Type B pancreatic cell (in vitro differentiated cells): Measurements from ENCODE around the gene TWIST2. TPM values are rescaled to one million over a fixed set of nuclear protein-coding genes. Genes with fewer than 3 reads are reported as not detected.

Experiments used
- DNase-seq: peaks from one replicate; pipeline ENCODE4 v3.0.0; 2021; ENCODE audit warnings: mixed read lengths; ENCODE audit not compliant: unreplicated experiment; ENCODE audit errors: extremely low spot score
- H3K27ac Mint-ChIP-seq: 2 replicates; pipeline ENCODE4 v1.8.0; 2021; ENCODE audit warnings: mild to moderate bottlenecking, mixed read lengths
- H3K27me3 Mint-ChIP-seq: 2 replicates; pipeline ENCODE4 v1.8.0; 2021; ENCODE audit warnings: mixed read lengths
- H3K36me3 Mint-ChIP-seq: 2 replicates; pipeline ENCODE4 v1.8.0; 2021; ENCODE audit warnings: mixed read lengths
- H3K4me1 Mint-ChIP-seq: one replicate; pipeline ENCODE4 v1.8.0; 2021; ENCODE audit warnings: mixed read lengths; ENCODE audit not compliant: unreplicated experiment
- H3K4me3 Mint-ChIP-seq: 2 replicates; pipeline ENCODE4 v1.8.0; 2021; ENCODE audit warnings: mild to moderate bottlenecking, mixed read lengths
- H3K9me3 Mint-ChIP-seq: 2 replicates; pipeline ENCODE4 v1.8.0; 2021; ENCODE audit warnings: mixed read lengths
- total RNA-seq: library from RNA; stranded (reverse); gene quantifications from 2 replicates; pipeline ENCODE4 v1.2.1, GENCODE V29; 2021; ENCODE audit warnings: low replicate concordance
- TF ChIP-seq, protein P1 (sequence below): fragments of 200-600 bp; sonication (generic); conservative IDR thresholded peaks from 2 replicates; pipeline ENCODE4 v1.5.0; 2021; ENCODE audit warnings: antibody characterized with exemption, mild to moderate bottlenecking

The TWIST2 gene
- total RNA-seq, 1 donor from 2014 or later: 27.3 TPM

DNA sequence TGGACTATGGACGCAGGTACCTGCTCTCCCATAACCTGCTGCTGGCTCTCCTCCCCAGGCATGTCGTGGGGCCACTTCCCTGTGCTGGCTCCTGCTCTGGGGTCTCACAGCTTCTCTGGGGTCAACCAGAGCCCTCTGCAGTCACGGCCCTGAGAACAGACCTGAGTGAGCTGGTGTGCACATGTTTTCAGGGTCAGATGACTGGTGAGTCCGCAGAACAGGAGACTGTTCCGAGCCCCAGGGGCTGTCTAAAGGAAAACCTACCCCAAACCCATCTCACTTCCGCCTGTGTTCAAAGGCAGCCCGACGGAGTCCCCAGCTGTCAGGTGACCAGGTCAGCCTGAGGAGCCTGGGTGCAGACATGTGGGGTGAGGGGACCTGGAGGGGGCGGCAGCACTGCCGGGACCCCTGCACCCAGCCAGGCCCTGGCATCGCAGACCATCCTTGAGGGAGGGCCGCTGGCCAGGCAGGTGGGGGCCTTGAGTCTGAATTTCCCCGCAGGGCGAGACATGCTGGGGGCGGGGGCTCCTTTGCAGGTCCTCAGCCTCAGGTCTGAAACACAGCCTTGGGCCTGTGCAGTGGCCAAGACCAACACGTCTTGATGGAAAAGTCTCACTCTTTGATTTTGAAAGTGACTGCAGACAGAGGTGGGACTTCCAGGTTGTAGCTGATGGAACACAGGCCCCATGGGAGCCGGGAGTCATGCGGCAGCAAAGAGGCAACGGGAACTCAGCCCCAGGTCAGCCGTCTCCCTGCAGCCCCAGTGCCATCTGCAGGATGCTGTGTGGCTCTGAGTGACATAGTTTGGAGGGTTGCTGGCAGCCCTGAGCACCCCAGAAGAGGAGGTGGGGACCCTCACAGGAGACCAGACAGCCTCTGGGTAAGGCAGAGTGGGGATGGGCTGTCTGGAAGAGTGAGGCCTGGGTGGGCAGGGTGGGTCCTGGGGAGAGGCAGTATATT lies 65.3 kb downstream of the TWIST2 start:
- H3K9me3 Mint-ChIP-seq: no peaks in the 10 kb centered on the region
- H3K27ac Mint-ChIP-seq: no peak overlapping the region
- peaks cover 3% of the 10 kb centered on the region for H3K36me3 Mint-ChIP-seq
- no peak overlapping the region for H3K4me3 Mint-ChIP-seq
- peaks cover 11% of the 10 kb centered on the region for H3K27me3 Mint-ChIP-seq
- peaks cover 14% of the 10 kb centered on the region for H3K4me1 Mint-ChIP-seq
- DNase-seq: no peak
- TF ChIP-seq, protein P1, sequence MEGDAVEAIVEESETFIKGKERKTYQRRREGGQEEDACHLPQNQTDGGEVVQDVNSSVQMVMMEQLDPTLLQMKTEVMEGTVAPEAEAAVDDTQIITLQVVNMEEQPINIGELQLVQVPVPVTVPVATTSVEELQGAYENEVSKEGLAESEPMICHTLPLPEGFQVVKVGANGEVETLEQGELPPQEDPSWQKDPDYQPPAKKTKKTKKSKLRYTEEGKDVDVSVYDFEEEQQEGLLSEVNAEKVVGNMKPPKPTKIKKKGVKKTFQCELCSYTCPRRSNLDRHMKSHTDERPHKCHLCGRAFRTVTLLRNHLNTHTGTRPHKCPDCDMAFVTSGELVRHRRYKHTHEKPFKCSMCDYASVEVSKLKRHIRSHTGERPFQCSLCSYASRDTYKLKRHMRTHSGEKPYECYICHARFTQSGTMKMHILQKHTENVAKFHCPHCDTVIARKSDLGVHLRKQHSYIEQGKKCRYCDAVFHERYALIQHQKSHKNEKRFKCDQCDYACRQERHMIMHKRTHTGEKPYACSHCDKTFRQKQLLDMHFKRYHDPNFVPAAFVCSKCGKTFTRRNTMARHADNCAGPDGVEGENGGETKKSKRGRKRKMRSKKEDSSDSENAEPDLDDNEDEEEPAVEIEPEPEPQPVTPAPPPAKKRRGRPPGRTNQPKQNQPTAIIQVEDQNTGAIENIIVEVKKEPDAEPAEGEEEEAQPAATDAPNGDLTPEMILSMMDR: no peak

DNA sequence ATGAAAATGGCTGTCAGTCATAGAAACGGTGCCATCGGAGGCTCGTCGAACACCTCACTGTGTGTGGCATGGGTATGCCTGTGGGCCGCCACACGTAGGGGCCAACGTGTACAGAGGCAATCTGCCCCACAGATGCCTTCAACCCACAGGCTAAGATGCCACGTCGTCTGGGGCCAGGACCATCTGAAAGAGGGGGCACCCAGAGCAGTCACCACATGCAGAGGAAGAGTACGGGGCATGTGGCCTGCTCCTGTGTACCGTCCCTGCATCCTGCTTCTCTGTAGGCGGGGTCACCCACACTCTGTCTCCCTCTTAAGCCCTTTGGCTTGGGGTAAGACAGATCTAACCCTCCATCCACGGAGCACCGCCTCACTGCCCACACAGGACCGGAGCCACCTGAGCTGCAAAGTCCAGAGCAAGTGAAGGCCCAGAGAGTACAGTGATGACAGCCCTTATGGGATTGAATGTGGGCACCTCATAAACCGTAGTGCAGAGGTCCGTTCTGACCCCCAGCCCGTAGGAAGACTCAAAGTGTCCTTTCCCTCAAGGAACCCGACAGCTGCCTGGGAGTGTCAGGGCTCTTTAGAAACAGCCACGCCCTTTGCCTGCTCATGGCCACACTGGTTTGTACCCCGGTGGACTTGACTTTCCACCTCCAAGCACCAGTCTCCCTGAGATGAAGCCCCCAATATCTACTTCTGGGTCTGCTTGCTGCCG lies 66.2 kb downstream of the TWIST2 start:
- peaks cover 15% of the 10 kb centered on the region for H3K27me3 Mint-ChIP-seq
- H3K4me3 Mint-ChIP-seq: no peak overlapping the region
- peaks cover 14% of the 10 kb centered on the region for H3K4me1 Mint-ChIP-seq
- peaks cover 3% of the 10 kb centered on the region for H3K36me3 Mint-ChIP-seq
- no peaks in the 10 kb centered on the region for H3K9me3 Mint-ChIP-seq
- TF ChIP-seq, protein P1: no peak
- no peak for DNase-seq
- no peak overlapping the region for H3K27ac Mint-ChIP-seq

DNA sequence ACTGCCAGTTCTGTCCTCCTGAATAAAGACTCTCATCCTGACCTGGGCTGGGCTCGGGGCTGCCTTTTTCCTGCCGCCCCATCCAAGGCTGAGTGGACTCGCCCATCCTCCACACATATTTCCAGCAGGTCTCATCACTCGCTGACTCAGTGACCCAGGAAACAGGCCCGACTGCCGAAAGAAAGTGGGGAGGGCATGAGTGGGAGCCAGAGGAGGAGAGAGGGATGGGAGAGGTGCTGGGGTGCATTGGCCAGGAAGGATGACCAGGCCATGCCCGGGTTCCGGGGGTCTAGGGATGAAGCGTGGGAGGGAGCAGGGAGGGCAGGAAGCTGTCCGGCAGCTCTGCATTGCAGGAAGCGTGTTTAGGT lies 66.7 kb downstream of the TWIST2 start:
- DNase-seq: peak; percentile 60
- TF ChIP-seq, protein P1: no peak
- no peak overlapping the region for H3K4me3 Mint-ChIP-seq
- H3K36me3 Mint-ChIP-seq: peaks cover 3% of the 10 kb centered on the region
- no peaks in the 10 kb centered on the region for H3K9me3 Mint-ChIP-seq
- peaks cover 14% of the 10 kb centered on the region for H3K4me1 Mint-ChIP-seq
- no peak overlapping the region for H3K27ac Mint-ChIP-seq
- peaks cover 18% of the 10 kb centered on the region for H3K27me3 Mint-ChIP-seq

DNA sequence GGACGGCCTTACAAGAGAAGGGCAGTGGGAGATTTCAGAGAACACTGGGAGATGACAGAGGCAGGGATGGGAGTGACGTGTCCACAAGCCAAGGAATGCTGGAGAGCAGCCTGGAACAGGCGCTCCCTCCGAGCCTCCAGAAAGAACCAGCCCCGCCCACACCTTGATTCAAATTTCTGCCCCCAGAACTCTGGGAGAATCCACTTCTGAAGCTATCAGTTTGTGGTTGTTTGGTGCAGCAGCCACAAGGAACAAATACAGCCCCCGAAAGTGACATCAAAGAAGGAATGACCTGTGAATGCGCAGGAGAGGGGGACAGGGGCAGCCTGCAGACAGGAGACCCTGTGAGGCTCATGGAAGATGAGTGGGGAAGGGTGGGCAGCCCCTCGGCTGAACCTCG lies 67.3 kb downstream of the TWIST2 start:
- peak; percentile 44 for DNase-seq
- H3K9me3 Mint-ChIP-seq: no peaks in the 10 kb centered on the region
- H3K27ac Mint-ChIP-seq: no peak overlapping the region
- no peak overlapping the region for H3K4me3 Mint-ChIP-seq
- peaks cover 21% of the 10 kb centered on the region for H3K27me3 Mint-ChIP-seq
- TF ChIP-seq, protein P1: no peak
- H3K4me1 Mint-ChIP-seq: peaks cover 8% of the 10 kb centered on the region
- H3K36me3 Mint-ChIP-seq: peaks cover 3% of the 10 kb centered on the region

DNA sequence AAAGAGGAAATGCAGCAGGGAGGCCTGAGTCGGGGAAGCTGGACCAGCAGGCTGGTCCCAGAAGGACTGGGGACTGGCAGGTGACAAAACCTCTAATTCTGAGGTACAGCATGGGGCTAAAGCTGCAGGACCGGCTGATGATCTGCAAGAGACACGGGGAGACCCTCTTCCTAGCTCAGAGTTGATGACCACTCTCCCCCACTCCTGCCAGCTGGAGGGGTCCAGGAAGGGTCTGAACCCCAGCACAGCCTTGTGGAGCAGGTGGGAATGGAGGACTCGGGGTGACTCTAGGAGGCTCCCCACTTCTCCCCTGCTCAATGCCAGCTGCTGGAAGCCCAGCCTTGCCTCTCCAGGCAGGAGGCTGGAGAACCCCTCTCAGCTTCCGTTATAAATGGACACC lies 67.7 kb downstream of the TWIST2 start:
- Mint-ChIP-seq H3K36me3 (peaks cover 3% of the 10 kb centered on the region), H3K9me3 (no peaks in the 10 kb centered on the region), H3K27ac (no peak overlapping the region), H3K4me1 (peaks cover 5% of the 10 kb centered on the region), H3K27me3 (peaks cover 21% of the 10 kb centered on the region), H3K4me3 (no peak overlapping the region)
- peak; percentile 49 for DNase-seq
- TF ChIP-seq, protein P1: no peak
